ENCODE data around the gene FAM53B. TPM values are rescaled to one million over a fixed set of nuclear protein-coding genes. Genes with fewer than 3 reads are reported as not detected.
A peak's percentile ranks its signal among the peaks of the same experiment; 100 is the strongest.

The FAM53B gene
- polyA plus RNA-seq, 1 of the 3 experiments (the other 2 are of a cell fraction): 5.6 TPM

DNA sequence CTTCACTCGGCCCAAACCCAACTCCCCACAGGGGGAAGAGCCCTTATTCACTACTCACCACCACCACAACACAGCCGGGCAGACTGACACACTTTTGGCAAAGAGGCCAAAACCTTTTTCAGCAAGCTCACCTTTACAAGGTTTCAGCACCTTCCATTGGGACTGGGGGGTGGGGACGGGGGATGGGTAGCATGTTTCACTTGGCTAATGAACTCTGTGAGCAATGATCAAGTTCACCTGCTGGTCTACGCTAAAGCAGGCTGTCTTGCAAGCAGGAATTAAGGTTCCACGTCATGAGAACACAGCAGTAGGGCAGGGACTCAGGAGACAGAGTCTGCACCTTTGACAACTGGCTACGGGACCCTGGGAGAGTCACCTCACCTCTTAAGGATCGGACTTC lies 7.0 kb downstream of the FAM53B start:
- Histone ChIP-seq H3K27me3 (ENCODE audit: insufficient read depth) (no peaks in the 10 kb centered on the region), H3K4me2 (no peak overlapping the region), H3F3A (replicated peaks; ENCODE audit: insufficient read depth) (peaks cover 7% of the 10 kb centered on the region), H3K4me1 (ENCODE audit: control insufficient read depth in 1 of 2, insufficient read depth in 2 of 2, low read depth in 1 of 2, low read length in 1 of 2) (peaks cover 17 to 65% of the 10 kb centered on the region in 2 experiments; a peak in 3 of 4 replicates), H3K79me2 (ENCODE audit: insufficient read depth) (peaks cover 46% of the 10 kb centered on the region; the same call in 1 of the 2 replicates), H4K20me1 (ENCODE audit: insufficient read depth) (peaks cover 26% of the 10 kb centered on the region; the same call in 1 of the 2 replicates), H3K9me3 (no peaks in the 10 kb centered on the region), H3K9me2 (no peaks in the 10 kb centered on the region), H3K36me3 (replicated peaks in 1 of 2; ENCODE audit: control insufficient read depth in 1 of 2, insufficient read depth in 2 of 2, low read length in 1 of 2) (no peaks in the 10 kb centered on the region), H2AFZ (ENCODE audit: low read depth) (no peak overlapping the region), H3K4me3 (ENCODE audit: low read depth in 2 of 2, low read length in 1 of 2) (no peak overlapping the region), H3K27ac (ENCODE audit: low read depth in 2 of 2, low read length in 1 of 2) (no peak overlapping the region; a peak in 1 of 4 replicates), H3K9ac (no peak overlapping the region)
- 82% methylated on average over 5 of the region's 7 CpGs for WGBS (ENCODE audit: low lambda C conversion rate)
- CTCF ChIA-PET: interaction anchor here (0.8 to 7.9 kb wide), 4 partner anchors 8 to 208 kb away, joined by 3 to 69 read pairs (median 4); no protein-coding TSS in a partner anchor
- no peak for DNase-seq
- TF ChIP-seq TAF1 (IDR thresholded peaks at IDR 0.05; ENCODE audit: borderline replicate concordance, low read depth, low read length): no peak
- POLR2A ChIA-PET: no interaction called here

GRCh38 chr10:124736491-124737136 lies 7.6 kb downstream of the FAM53B start:
- H3K4me1 ChIP-seq (ENCODE audit: control insufficient read depth in 1 of 2, insufficient read depth in 2 of 2, low read depth in 1 of 2, low read length in 1 of 2): peaks cover 17 to 61% of the 10 kb centered on the region in 2 experiments; a peak in 3 of 4 replicates
- ChIA-PET POLR2A (no interaction called here), CTCF (interaction anchor here (0.8 to 7.9 kb wide), 6 partner anchors 9 to 208 kb away, joined by 3 to 69 read pairs (median 4); no protein-coding TSS in a partner anchor)
- no peak overlapping the region for H3K4me3 ChIP-seq (ENCODE audit: low read depth in 2 of 2, low read length in 1 of 2)
- peaks cover 3% of the 10 kb centered on the region for H3F3A ChIP-seq (replicated peaks; ENCODE audit: insufficient read depth)
- WGBS (ENCODE audit: low lambda C conversion rate): 87% methylated on average over 2 of the region's 11 CpGs
- H4K20me1 ChIP-seq (ENCODE audit: insufficient read depth): peaks cover 22% of the 10 kb centered on the region; the same call in 1 of the 2 replicates
- H3K27me3 ChIP-seq (ENCODE audit: insufficient read depth): no peaks in the 10 kb centered on the region
- H3K36me3 ChIP-seq (replicated peaks in 1 of 2; ENCODE audit: control insufficient read depth in 1 of 2, insufficient read depth in 2 of 2, low read length in 1 of 2): no peaks in the 10 kb centered on the region
- H3K9me3 ChIP-seq: no peaks in the 10 kb centered on the region
- no peaks in the 10 kb centered on the region for H3K9me2 ChIP-seq
- TF ChIP-seq MAX (IDR thresholded peaks at IDR 0.05; ENCODE audit: low read depth) (peak; percentile 20; the same call in 1 of the 2 replicates), POLR2AphosphoS5 (IDR thresholded peaks at IDR 0.05; ENCODE audit: low read depth, low read length) (no peak), TCF12 (IDR thresholded peaks at IDR 0.05) (peak; percentile 35; the same call in 1 of the 2 replicates)
- no peak overlapping the region for H3K9ac ChIP-seq
- no peak overlapping the region for H2AFZ ChIP-seq (ENCODE audit: low read depth)
- H3K27ac ChIP-seq (ENCODE audit: low read depth in 2 of 2, low read length in 1 of 2): no peak overlapping the region; a peak in 1 of 4 replicates
- no peak overlapping the region for H3K4me2 ChIP-seq
- DNase-seq: no peak
- peaks cover 46% of the 10 kb centered on the region; the same call in 1 of the 2 replicates for H3K79me2 ChIP-seq (ENCODE audit: insufficient read depth)

DNA sequence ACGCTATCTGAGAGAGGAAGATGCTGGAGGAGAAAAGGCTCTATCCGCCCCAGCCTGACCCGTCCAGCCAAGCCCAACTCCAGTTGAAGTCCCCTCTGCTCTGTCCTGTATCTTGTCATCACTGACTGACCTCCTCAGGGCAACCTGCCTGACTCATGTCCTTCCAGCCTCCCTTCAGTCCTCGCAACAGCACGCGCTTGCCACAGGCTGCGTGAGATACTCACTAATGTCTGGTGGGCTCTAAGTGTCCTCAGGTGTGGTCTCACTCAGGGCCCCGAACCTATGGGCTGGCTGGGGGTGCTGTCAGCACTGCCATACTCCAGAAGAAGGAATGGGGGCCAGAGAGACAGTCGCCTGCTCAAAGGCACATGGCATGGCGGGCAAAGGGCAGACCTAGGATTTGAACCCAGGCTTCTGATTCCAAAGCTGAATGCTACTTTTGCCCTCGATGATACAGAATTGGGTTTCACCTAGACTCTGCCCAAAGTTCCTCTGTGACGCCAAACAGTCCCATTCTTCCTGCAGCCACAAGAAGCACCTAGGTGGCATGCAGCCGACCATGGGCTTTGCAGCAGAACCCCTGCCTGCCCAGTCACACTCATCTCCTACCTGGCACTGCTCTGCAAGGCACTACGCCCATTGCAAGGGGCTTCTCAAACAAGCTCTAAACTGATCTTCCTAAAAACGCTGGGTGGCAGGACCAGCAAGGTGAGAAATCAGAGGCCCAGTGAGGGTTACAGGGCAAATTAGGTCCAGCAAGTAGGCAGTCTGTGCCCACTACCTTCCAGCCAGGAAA lies 8.5 kb downstream of the FAM53B start:
- H3K36me3 ChIP-seq (replicated peaks in 1 of 2; ENCODE audit: control insufficient read depth in 1 of 2, insufficient read depth in 2 of 2, low read length in 1 of 2): no peaks in the 10 kb centered on the region
- ChIA-PET CTCF (interaction anchor here (0.8 to 7.9 kb wide), 5 partner anchors 27 to 207 kb away, joined by 3 to 69 read pairs (median 4); no protein-coding TSS in a partner anchor), POLR2A (no interaction called here)
- H3K79me2 ChIP-seq (ENCODE audit: insufficient read depth): peaks cover 41% of the 10 kb centered on the region; the same call in 1 of the 2 replicates
- H3K4me2 ChIP-seq: no peak overlapping the region
- no peak for DNase-seq
- TF ChIP-seq TCF12 (IDR thresholded peaks at IDR 0.05): no peak
- TF ChIP-seq RCOR1 (IDR thresholded peaks at IDR 0.05; ENCODE audit: low read length): no peak
- TF ChIP-seq RFX5 (IDR thresholded peaks at IDR 0.05; ENCODE audit: low read length): no peak
- no peak for TF ChIP-seq SIN3A (IDR thresholded peaks at IDR 0.05; ENCODE audit: borderline replicate concordance, low read depth, low read length)
- TF ChIP-seq FOXJ3 (CRISPR knock-in tag; IDR thresholded peaks at IDR 0.05): no peak
- no peak for TF ChIP-seq YY1 (IDR thresholded peaks at IDR 0.05; ENCODE audit: low read depth)
- no peak for TF ChIP-seq RAD21 (IDR thresholded peaks at IDR 0.05; ENCODE audit: low read length)
- no peak for TF ChIP-seq GATA2 (CRISPR knock-in tag; IDR thresholded peaks at IDR 0.05)
- TF ChIP-seq USF1 (IDR thresholded peaks at IDR 0.05; ENCODE audit: borderline replicate concordance, low read depth): no peak
- TF ChIP-seq FOXM1 (IDR thresholded peaks at IDR 0.05; ENCODE audit: low read depth): no peak
- TF ChIP-seq, protein P1, sequence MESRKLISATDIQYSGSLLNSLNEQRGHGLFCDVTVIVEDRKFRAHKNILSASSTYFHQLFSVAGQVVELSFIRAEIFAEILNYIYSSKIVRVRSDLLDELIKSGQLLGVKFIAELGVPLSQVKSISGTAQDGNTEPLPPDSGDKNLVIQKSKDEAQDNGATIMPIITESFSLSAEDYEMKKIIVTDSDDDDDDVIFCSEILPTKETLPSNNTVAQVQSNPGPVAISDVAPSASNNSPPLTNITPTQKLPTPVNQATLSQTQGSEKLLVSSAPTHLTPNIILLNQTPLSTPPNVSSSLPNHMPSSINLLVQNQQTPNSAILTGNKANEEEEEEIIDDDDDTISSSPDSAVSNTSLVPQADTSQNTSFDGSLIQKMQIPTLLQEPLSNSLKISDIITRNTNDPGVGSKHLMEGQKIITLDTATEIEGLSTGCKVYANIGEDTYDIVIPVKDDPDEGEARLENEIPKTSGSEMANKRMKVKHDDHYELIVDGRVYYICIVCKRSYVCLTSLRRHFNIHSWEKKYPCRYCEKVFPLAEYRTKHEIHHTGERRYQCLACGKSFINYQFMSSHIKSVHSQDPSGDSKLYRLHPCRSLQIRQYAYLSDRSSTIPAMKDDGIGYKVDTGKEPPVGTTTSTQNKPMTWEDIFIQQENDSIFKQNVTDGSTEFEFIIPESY (IDR thresholded peaks at IDR 0.05; ENCODE audit: borderline replicate concordance, low read depth): no peak
- TF ChIP-seq EZH2phosphoT487 (IDR thresholded peaks at IDR 0.05; ENCODE audit: borderline replicate concordance, low read depth): no peak
- TF ChIP-seq SMC3 (IDR thresholded peaks at IDR 0.05; ENCODE audit: low read depth, low read length): no peak
- no peak for TF ChIP-seq CHD2 (IDR thresholded peaks at IDR 0.05; ENCODE audit: low read length, partially characterized antibody)
- H3K9me2 ChIP-seq: no peaks in the 10 kb centered on the region
- 93% methylated on average over 12 of the region's 15 CpGs for WGBS (ENCODE audit: low lambda C conversion rate)
- H2AFZ ChIP-seq (ENCODE audit: low read depth): no peak overlapping the region
- H3K4me3 ChIP-seq (ENCODE audit: low read depth in 2 of 2, low read length in 1 of 2): no peak overlapping the region
- no peak overlapping the region for H3K27ac ChIP-seq (ENCODE audit: low read depth in 2 of 2, low read length in 1 of 2)
- peaks cover under 1% of the 10 kb centered on the region for H3F3A ChIP-seq (replicated peaks; ENCODE audit: insufficient read depth)
- H3K9me3 ChIP-seq: no peaks in the 10 kb centered on the region
- no peaks in the 10 kb centered on the region for H3K27me3 ChIP-seq (ENCODE audit: insufficient read depth)
- H3K9ac ChIP-seq: no peak overlapping the region
- H3K4me1 ChIP-seq (ENCODE audit: control insufficient read depth in 1 of 2, insufficient read depth in 2 of 2, low read depth in 1 of 2, low read length in 1 of 2): peaks cover 13 to 55% of the 10 kb centered on the region in 2 experiments; a peak in 3 of 4 replicates
- H4K20me1 ChIP-seq (ENCODE audit: insufficient read depth): peaks cover 18% of the 10 kb centered on the region; the same call in 1 of the 2 replicates
